ENCODE data around the gene STX1B.

STX1B gene

GRCh38 chr16:30980959-30981358 is 29.5 kb downstream of the STX1B start:
- Histone ChIP-seq H3K79me2 (ENCODE audit: insufficient read depth, low read length) (no peaks in the 10 kb centered on the region), H3F3A (ENCODE audit: insufficient read depth, low read length) (no peaks in the 10 kb centered on the region), H4K20me1 (ENCODE audit: insufficient read depth, low read length) (no peaks in the 10 kb centered on the region), H3K4me2 (ENCODE audit: low read length) (no peak overlapping the region), H3K27me3 (ENCODE audit: insufficient read depth, low read length) (no peaks in the 10 kb centered on the region), H3K36me3 (ENCODE audit: insufficient read depth, low read length) (peaks cover 75% of the 10 kb centered on the region), H3K9me3 (ENCODE audit: low read length) (no peaks in the 10 kb centered on the region), H3K4me3 (ENCODE audit: low read depth, low read length, poor library complexity, severe bottlenecking) (no peak overlapping the region), H3K4me1 (ENCODE audit: insufficient read depth, low read length, severe bottlenecking) (peaks cover 6% of the 10 kb centered on the region), H2AFZ (ENCODE audit: low read length) (no peak overlapping the region), H3K9me2 (ENCODE audit: low read depth, low read length) (no peaks in the 10 kb centered on the region), H3K27ac (ENCODE audit: low read depth, low read length, poor library complexity, severe bottlenecking) (no peak overlapping the region), H3K9ac (ENCODE audit: low read length) (no peak overlapping the region)
- no peak for TF ChIP-seq CTCF (IDR thresholded peaks at IDR 0.05; ENCODE audit: low read length)
- no peak for TF ChIP-seq EZH2 (IDR thresholded peaks at IDR 0.05; ENCODE audit: borderline replicate concordance, low read length)

GRCh38 chr16:30980434-30980833 is 30.0 kb downstream of the STX1B start:
- Histone ChIP-seq H4K20me1 (ENCODE audit: insufficient read depth, low read length) (no peaks in the 10 kb centered on the region), H3K36me3 (ENCODE audit: insufficient read depth, low read length) (peaks cover 80% of the 10 kb centered on the region), H3K27ac (ENCODE audit: low read depth, low read length, poor library complexity, severe bottlenecking) (no peak overlapping the region), H3K27me3 (ENCODE audit: insufficient read depth, low read length) (no peaks in the 10 kb centered on the region), H3K4me3 (ENCODE audit: low read depth, low read length, poor library complexity, severe bottlenecking) (no peak overlapping the region), H3K9me2 (ENCODE audit: low read depth, low read length) (no peaks in the 10 kb centered on the region), H3K4me2 (ENCODE audit: low read length) (no peak overlapping the region), H3F3A (ENCODE audit: insufficient read depth, low read length) (no peaks in the 10 kb centered on the region), H3K79me2 (ENCODE audit: insufficient read depth, low read length) (no peaks in the 10 kb centered on the region), H3K9me3 (ENCODE audit: low read length) (no peaks in the 10 kb centered on the region), H3K9ac (ENCODE audit: low read length) (no peak overlapping the region), H2AFZ (ENCODE audit: low read length) (no peak overlapping the region), H3K4me1 (ENCODE audit: insufficient read depth, low read length, severe bottlenecking) (peaks cover 5% of the 10 kb centered on the region)
- TF ChIP-seq CTCF (IDR thresholded peaks at IDR 0.05; ENCODE audit: low read length) (no peak), EZH2 (IDR thresholded peaks at IDR 0.05; ENCODE audit: borderline replicate concordance, low read length) (no peak)

GRCh38 chr16:30980023-30980371 is 30.4 kb downstream of the STX1B start:
- Histone ChIP-seq H3K4me3 (ENCODE audit: low read depth, low read length, poor library complexity, severe bottlenecking) (no peak overlapping the region), H3K27ac (ENCODE audit: low read depth, low read length, poor library complexity, severe bottlenecking) (no peak overlapping the region), H3K9ac (ENCODE audit: low read length) (no peak overlapping the region), H2AFZ (ENCODE audit: low read length) (no peak overlapping the region), H3K79me2 (ENCODE audit: insufficient read depth, low read length) (no peaks in the 10 kb centered on the region), H3K9me3 (ENCODE audit: low read length) (no peaks in the 10 kb centered on the region), H4K20me1 (ENCODE audit: insufficient read depth, low read length) (no peaks in the 10 kb centered on the region), H3F3A (ENCODE audit: insufficient read depth, low read length) (no peaks in the 10 kb centered on the region), H3K4me2 (ENCODE audit: low read length) (no peak overlapping the region), H3K4me1 (ENCODE audit: insufficient read depth, low read length, severe bottlenecking) (peaks cover 1% of the 10 kb centered on the region), H3K27me3 (ENCODE audit: insufficient read depth, low read length) (no peaks in the 10 kb centered on the region), H3K36me3 (ENCODE audit: insufficient read depth, low read length) (peaks cover 83% of the 10 kb centered on the region), H3K9me2 (ENCODE audit: low read depth, low read length) (no peaks in the 10 kb centered on the region)
- no peak for TF ChIP-seq CTCF (IDR thresholded peaks at IDR 0.05; ENCODE audit: low read length)
- TF ChIP-seq EZH2 (IDR thresholded peaks at IDR 0.05; ENCODE audit: borderline replicate concordance, low read length) = no peak
